HepG2 (cell line): Measurements from ENCODE around the gene NFE2L3. TPM values are rescaled to one million over a fixed set of nuclear protein-coding genes. Genes with fewer than 3 reads are reported as not detected.

ENCODE experiments used
- ATAC-seq: fragments of 200-7000 bp; cut with Tn5 transposase; 3 replicates; pipeline ENCODE4 v1.9.1; 2020; ENCODE audit warnings: mild to moderate bottlenecking, moderate library complexity
- BruUV-seq: library from RNA; stranded (reverse); fragments of 400-500 nt; replicated peaks from 2 replicates; lab custom pipeline; 2021; lab: Mats Ljungman, UMichigan
- CTCF ChIA-PET: fragments of 300-600 bp; formaldehyde crosslinking; extraction: SDS; loops from one replicate; lab custom pipeline; 2021; ENCODE audit warnings: low total read pairs, inconsistent platforms, low intra/inter-chr PET ratio; lab: Yijun Ruan, JAX
- POLR2A ChIA-PET: fragments of 350-600 bp; sonication (Branson Sonifier 250); formaldehyde crosslinking; loops from one replicate; lab custom pipeline; 2020; ENCODE audit warnings: antibody characterized with exemption, inconsistent platforms; lab: Yijun Ruan, JAX
- DNase-seq: peaks from one replicate; pipeline ENCODE4 v3.0.0-alpha.2; 2015; ENCODE audit warnings: low spot score
- FAIRE-seq: peaks from 3 replicates; lab custom pipeline; 2011; peaks lifted over from hg19 to GRCh38; lab: Jason Lieb, UNC
- H2AFZ ChIP-seq: one replicate; pipeline ENCODE4 v1.6.1; 2011; ENCODE audit warnings: low read length, inconsistent platforms
- H3K27ac ChIP-seq: fragments of 300-600 bp; 3 replicates; pipeline ENCODE4 v1.8.0; 2011; ENCODE audit warnings: mixed run types, mild to moderate bottlenecking, mixed read lengths, low read length, inconsistent platforms; ENCODE audit not compliant: insufficient read depth; ENCODE audit errors: extremely low read length
- H3K27me3 ChIP-seq, 2 experiments: fragments of 200-600 bp in 1 of 2; 2 replicates in 1 of 2; 3 replicates in 1 of 2; pipeline versions ENCODE4 v1.6.0 to v1.8.0; 2011; ENCODE audit warnings: low read length in 2 of 2, mild to moderate bottlenecking in 2 of 2, moderate library complexity in 2 of 2, inconsistent platforms in 1 of 2; ENCODE audit not compliant: insufficient read depth in 2 of 2, control insufficient read depth in 1 of 2
- H3K36me3 ChIP-seq, 2 experiments: fragments of 200-600 bp in 1 of 2; replicated peaks in 1 of 2; 2 replicates in 1 of 2; 3 replicates in 1 of 2; pipeline versions ENCODE4 v1.5.1 to v1.8.0; 2011; ENCODE audit warnings: low read length in 2 of 2, inconsistent platforms in 1 of 2; ENCODE audit not compliant: insufficient read depth in 2 of 2, control insufficient read depth in 1 of 2
- H3K4me1 ChIP-seq: 2 replicates; pipeline ENCODE4 v1.5.1; 2012; ENCODE audit warnings: low read length, inconsistent platforms; ENCODE audit not compliant: insufficient read depth
- H3K4me2 ChIP-seq: 2 replicates; pipeline ENCODE4 v1.6.0; 2011; ENCODE audit warnings: low read depth, low read length, inconsistent platforms
- H3K4me3 ChIP-seq, 3 experiments: fragments of 200-600 bp in 1 of 3; sonication (generic), shearing (Covaris generic) in 1 of 3; replicated peaks in 1 of 3; 2 replicates each; pipeline ENCODE4 v1.5.1; 2011 to 2016; ENCODE audit warnings: low read length in 3 of 3, inconsistent platforms in 2 of 3, low read depth in 2 of 3, mild to moderate bottlenecking in 2 of 3, control low read depth in 1 of 3, mixed read lengths in 1 of 3; ENCODE audit not compliant: insufficient read depth in 1 of 3
- H3K79me2 ChIP-seq: one replicate; pipeline ENCODE4 v1.6.1; 2011; ENCODE audit warnings: low read length, inconsistent platforms; ENCODE audit not compliant: insufficient read depth
- H3K9ac ChIP-seq: 2 replicates; pipeline ENCODE4 v1.6.0; 2011; ENCODE audit warnings: mild to moderate bottlenecking, low read depth, low read length, inconsistent platforms; ENCODE audit not compliant: insufficient read depth
- H3K9me3 ChIP-seq: 2 replicates; pipeline ENCODE4 v1.5.1; 2012; ENCODE audit warnings: mild to moderate bottlenecking, low read length
- H4K20me1 ChIP-seq: 2 replicates; pipeline ENCODE4 v1.6.0; 2011; ENCODE audit warnings: inconsistent platforms, mild to moderate bottlenecking, low read length, moderate library complexity; ENCODE audit not compliant: insufficient read depth
- ADNP ChIP-seq: sonication (generic); formaldehyde crosslinking; IDR thresholded peaks from 2 replicates; pipeline ENCODE4 v1.4.0; 2020; ENCODE audit warnings: missing genetic modification reagents
- CCAR2 ChIP-seq: fragments of 200-400 bp; formaldehyde crosslinking; optimal IDR thresholded peaks from 2 replicates; pipeline ENCODE3; 2018; ENCODE audit warnings: low read depth, mild to moderate bottlenecking, low read length, moderate library complexity
- GATAD2A ChIP-seq: IDR thresholded peaks from 2 replicates; pipeline ENCODE4 v1.6.1; 2016
- KLF15 ChIP-seq: sonication (generic); formaldehyde crosslinking; IDR thresholded peaks from 2 replicates; pipeline ENCODE4 v1.8.1; 2023; ENCODE audit warnings: borderline replicate concordance, mild to moderate bottlenecking, inconsistent platforms, missing genetic modification reagents, mixed read lengths
- PLRG1 ChIP-seq: fragments of 450-650 bp; conservative IDR thresholded peaks from 2 replicates; pipeline ENCODE4 v1.6.1; 2016
- SMAD1 ChIP-seq: sonication (generic); formaldehyde crosslinking; IDR thresholded peaks from 2 replicates; pipeline ENCODE4 v1.4.0; 2020; ENCODE audit warnings: missing genetic modification reagents, low read depth, mild to moderate bottlenecking, borderline replicate concordance
- TCF7L2 ChIP-seq: IDR thresholded peaks from 2 replicates; pipeline ENCODE4 v1.6.1; 2011; ENCODE audit warnings: mild to moderate bottlenecking, low read depth, low read length, moderate library complexity
- TP53 ChIP-seq: sonication (generic); formaldehyde crosslinking; conservative IDR thresholded peaks from 2 replicates; pipeline ENCODE4 v1.4.0; 2020; ENCODE audit warnings: missing genetic modification reagents
- ZBTB2 ChIP-seq: sonication (generic); formaldehyde crosslinking; IDR thresholded peaks from 2 replicates; pipeline ENCODE4 v1.8.0; 2022; ENCODE audit warnings: low read depth, missing genetic modification reagents
- ZHX2 ChIP-seq, 2 experiments: sonication (generic) in 1 of 2; formaldehyde crosslinking in 1 of 2; IDR thresholded peaks; 2 replicates each; pipeline versions ENCODE4 v1.6.1 to v1.9.0; 2014 to 2022; ENCODE audit warnings: antibody characterized with exemption in 1 of 2, borderline replicate concordance in 1 of 2, inconsistent platforms in 1 of 2, low read depth in 1 of 2, missing genetic modification reagents in 1 of 2
- ZNF451 ChIP-seq: sonication (generic); formaldehyde crosslinking; IDR thresholded peaks from 2 replicates; pipeline ENCODE4 v1.5.0; 2020; ENCODE audit warnings: mild to moderate bottlenecking, missing genetic modification reagents
- ZNF484 ChIP-seq: sonication (generic); formaldehyde crosslinking; IDR thresholded peaks from 2 replicates; pipeline ENCODE4 v1.5.1; 2020; ENCODE audit warnings: mild to moderate bottlenecking, low read depth, missing genetic modification reagents, borderline replicate concordance
- ZNF503 ChIP-seq: sonication (generic); formaldehyde crosslinking; IDR thresholded peaks from 2 replicates; pipeline ENCODE4 v1.4.0; 2020; ENCODE audit warnings: missing genetic modification reagents
- ZNF790 ChIP-seq: sonication (generic); formaldehyde crosslinking; IDR thresholded peaks from 2 replicates; pipeline ENCODE4 v1.8.0; 2022; ENCODE audit warnings: missing genetic modification reagents, mild to moderate bottlenecking, borderline replicate concordance
- ZNF850 ChIP-seq: sonication (generic); formaldehyde crosslinking; conservative IDR thresholded peaks from 2 replicates; pipeline ENCODE4 v1.9.0; 2021; ENCODE audit warnings: mild to moderate bottlenecking, missing genetic modification reagents
- in situ Hi-C: cut with HindIII; loops from 2 replicates; pipeline ENCODE4 v1.10.0; 2017; ENCODE audit warnings: low pct_unique_long_range_greater_than_20kb; ENCODE audit not compliant: extremely low pct_ligation_motif_present
- intact Hi-C: fragments of 100-400 bp; cut with micrococcal nuclease; formaldehyde crosslinking; loops from one replicate; pipeline ENCODE4 v1.10.0; 2022; ENCODE audit not compliant: unreplicated experiment
- polyA plus RNA-seq, 8 experiments: library from polyadenylated mRNA; depleted of rRNA in 3 of 8; stranded (reverse) in 7 of 8; unstranded in 1 of 8; fragments of >200 nt; fragmentation: Illumina TruSeq in 4 of 8; extraction: Trizol in 4 of 8; gene quantifications; 2 replicates each; pipeline versions ENCODE4 v1.2.1 to v1.2.3, GENCODE V29; 2011 to 2016; ENCODE audit warnings: low read depth in 4 of 8, missing spikeins in 1 of 8, mixed read lengths in 1 of 8; ENCODE audit not compliant: insufficient read depth in 1 of 8
- total RNA-seq, 5 experiments: library from RNA; depleted of rRNA; stranded (reverse); fragments of >200 nt; fragmentation: Illumina TruSeq; extraction: Trizol; gene quantifications; 2 replicates each; pipeline ENCODE4 v1.2.3, GENCODE V29; 2016; ENCODE audit warnings: low read depth in 1 of 5

The NFE2L3 gene
- total and polyA plus RNA-seq, 2 of the 13 experiments (the other 11 are each of a cell fraction or from before 2014, with no cell fraction given) = 11.4 to 19.4 TPM

- H2AFZ ChIP-seq = no peak overlapping the region
- peaks cover 0 to 12% of the 10 kb centered on the region in 2 experiments; a peak in 1 of 5 replicates for H3K27me3 ChIP-seq
- H3K4me1 ChIP-seq = no peaks in the 10 kb centered on the region
- H4K20me1 ChIP-seq = no peaks in the 10 kb centered on the region
- no peak overlapping the region for H3K4me2 ChIP-seq
- no TSS peak for BruUV-seq
- H3K9ac ChIP-seq = no peak overlapping the region
- no peak overlapping the region for H3K27ac ChIP-seq
- no peaks in the 10 kb centered on the region for H3K36me3 ChIP-seq
- in situ Hi-C loops = no loop called here
- H3K4me3 ChIP-seq = no peak overlapping the region
- POLR2A ChIA-PET = no interaction called here
- no peak for ATAC-seq
- no peak for DNase-seq
- no peaks in the 10 kb centered on the region for H3K9me3 ChIP-seq
- CTCF ChIA-PET = no interaction called here
- no peaks in the 10 kb centered on the region for H3K79me2 ChIP-seq
- no peak for FAIRE-seq
- intact Hi-C loops = no loop called here
- no peak for TF ChIP-seq ZNF850
- TF ChIP-seq PLRG1 = no peak
- no peak for TF ChIP-seq CCAR2
- TF ChIP-seq ZNF451 (CRISPR knock-in tag) = no peak
- TF ChIP-seq KLF15 (CRISPR knock-in tag) = no peak
- TF ChIP-seq ZBTB2 (CRISPR knock-in tag) = no peak
- no peak for TF ChIP-seq TP53 (CRISPR knock-in tag)
- TF ChIP-seq ADNP (CRISPR knock-in tag) = no peak
- no peak for TF ChIP-seq ZNF790 (CRISPR knock-in tag)
- TF ChIP-seq ZNF503 (CRISPR knock-in tag) = no peak
- TF ChIP-seq GATAD2A (CRISPR knock-in tag) = no peak
- no peak for TF ChIP-seq TCF7L2
- TF ChIP-seq ZNF484 (CRISPR knock-in tag) = no peak
- TF ChIP-seq ZHX2 (IDR thresholded peaks at IDR 0.05; ENCODE audit: low read depth) = no peak
- TF ChIP-seq ZHX2 (CRISPR knock-in tag; IDR thresholded peaks at IDR 0.05; ENCODE audit: borderline replicate concordance) = no peak
- no peak for TF ChIP-seq SMAD1 (CRISPR knock-in tag)
Measured at GRCh38 chr7:26135076-26135475, 16.9 kb upstream of the NFE2L3 start.
